HepG2 (cell line): ENCODE data around the gene TPX2. TPM values are rescaled to one million over a fixed set of nuclear protein-coding genes. Genes with fewer than 3 reads are reported as not detected.
A peak's percentile ranks its signal among the peaks of the same experiment; 100 is the strongest.

Experiments used
- DMAP1 ChIP-seq: IDR thresholded peaks from 2 replicates; pipeline ENCODE4 v1.6.1; 2016
- FOXA1 ChIP-seq, 2 experiments: fragments of 450-650 bp in 1 of 2; sonication (generic) in 1 of 2; formaldehyde crosslinking in 1 of 2; IDR thresholded peaks; 2 replicates each; pipeline versions ENCODE4 v1.4.0 to v1.6.1; 2016 to 2020; ENCODE audit warnings: missing genetic modification reagents in 1 of 2
- HIVEP1 ChIP-seq: sonication (generic); formaldehyde crosslinking; IDR thresholded peaks from 2 replicates; pipeline ENCODE4 v1.4.0; 2020; ENCODE audit warnings: mild to moderate bottlenecking, missing genetic modification reagents
- MED8 ChIP-seq: sonication (generic); formaldehyde crosslinking; IDR thresholded peaks from 2 replicates; pipeline ENCODE4 v1.8.1; 2023; ENCODE audit warnings: mild to moderate bottlenecking, missing genetic modification reagents; ENCODE audit not compliant: insufficient replicate concordance
- MLLT10 ChIP-seq: sonication (generic); formaldehyde crosslinking; IDR thresholded peaks from 2 replicates; pipeline ENCODE4 v1.4.0; 2020; ENCODE audit warnings: missing genetic modification reagents
- NFATC3 ChIP-seq: sonication (generic); formaldehyde crosslinking; IDR thresholded peaks from 2 replicates; pipeline ENCODE4 v1.5.1; 2020; ENCODE audit warnings: mild to moderate bottlenecking, missing genetic modification reagents
- REL ChIP-seq: sonication (generic); formaldehyde crosslinking; conservative IDR thresholded peaks from 2 replicates; pipeline ENCODE4 v1.8.0; 2022; ENCODE audit warnings: mild to moderate bottlenecking, missing genetic modification reagents, moderate library complexity
- REST ChIP-seq, 2 experiments: IDR thresholded peaks; 2 replicates each; pipeline ENCODE4 v1.6.1; 2011 to 2012; ENCODE audit warnings: low read length in 2 of 2, borderline replicate concordance in 1 of 2, low read depth in 1 of 2, mild to moderate bottlenecking in 1 of 2, moderate library complexity in 1 of 2
- SATB2 ChIP-seq: sonication (generic); formaldehyde crosslinking; IDR thresholded peaks from 2 replicates; pipeline ENCODE4 v1.5.0; 2020; ENCODE audit warnings: missing genetic modification reagents
- ZNF124 ChIP-seq: sonication (generic); formaldehyde crosslinking; IDR thresholded peaks from 2 replicates; pipeline ENCODE4 v1.4.0; 2020; ENCODE audit warnings: missing genetic modification reagents
- ZNF709 ChIP-seq: sonication (generic); formaldehyde crosslinking; IDR thresholded peaks from 2 replicates; pipeline ENCODE4 v1.5.0; 2020; ENCODE audit warnings: mild to moderate bottlenecking, missing genetic modification reagents
- polyA plus RNA-seq, 8 experiments: library from polyadenylated mRNA; depleted of rRNA in 3 of 8; stranded (reverse) in 7 of 8; unstranded in 1 of 8; fragments of >200 nt; fragmentation: Illumina TruSeq in 4 of 8; extraction: Trizol in 4 of 8; gene quantifications; 2 replicates each; pipeline versions ENCODE4 v1.2.1 to v1.2.3, GENCODE V29; 2011 to 2016; ENCODE audit warnings: low read depth in 4 of 8, missing spikeins in 1 of 8, mixed read lengths in 1 of 8; ENCODE audit not compliant: insufficient read depth in 1 of 8
- total RNA-seq, 5 experiments: library from RNA; depleted of rRNA; stranded (reverse); fragments of >200 nt; fragmentation: Illumina TruSeq; extraction: Trizol; gene quantifications; 2 replicates each; pipeline ENCODE4 v1.2.3, GENCODE V29; 2016; ENCODE audit warnings: low read depth in 1 of 5
- TF ChIP-seq, protein P1 (sequence below): sonication (generic); formaldehyde crosslinking; IDR thresholded peaks from 2 replicates; pipeline ENCODE4 v1.8.1; 2023; ENCODE audit warnings: mild to moderate bottlenecking, inconsistent platforms, moderate library complexity, missing genetic modification reagents, borderline replicate concordance
- TF ChIP-seq, protein P2 (sequence below): sonication (generic); formaldehyde crosslinking; IDR thresholded peaks from 2 replicates; pipeline ENCODE4 v1.4.0; 2020; ENCODE audit warnings: missing genetic modification reagents
- TF ChIP-seq, protein P3 (sequence below): sonication (generic); formaldehyde crosslinking; IDR thresholded peaks from 2 replicates; pipeline ENCODE4 v1.4.0; 2020; ENCODE audit warnings: mild to moderate bottlenecking, low read depth, missing genetic modification reagents
- TF ChIP-seq, protein P4 (sequence below): IDR thresholded peaks from 2 replicates; pipeline ENCODE4 v1.6.1; 2018; ENCODE audit warnings: missing genetic modification reagents, mild to moderate bottlenecking, missing compliant biosample characterization
- TF ChIP-seq, protein P5 (sequence below): sonication (generic); formaldehyde crosslinking; IDR thresholded peaks from 2 replicates; pipeline ENCODE4 v1.9.0; 2021; ENCODE audit warnings: missing genetic modification reagents, mild to moderate bottlenecking, borderline replicate concordance

The TPX2 gene
- total and polyA plus RNA-seq, 2 of the 13 experiments (the other 11 are each of a cell fraction or from before 2014, with no cell fraction given), result 34.3 to 124 TPM

DNA sequence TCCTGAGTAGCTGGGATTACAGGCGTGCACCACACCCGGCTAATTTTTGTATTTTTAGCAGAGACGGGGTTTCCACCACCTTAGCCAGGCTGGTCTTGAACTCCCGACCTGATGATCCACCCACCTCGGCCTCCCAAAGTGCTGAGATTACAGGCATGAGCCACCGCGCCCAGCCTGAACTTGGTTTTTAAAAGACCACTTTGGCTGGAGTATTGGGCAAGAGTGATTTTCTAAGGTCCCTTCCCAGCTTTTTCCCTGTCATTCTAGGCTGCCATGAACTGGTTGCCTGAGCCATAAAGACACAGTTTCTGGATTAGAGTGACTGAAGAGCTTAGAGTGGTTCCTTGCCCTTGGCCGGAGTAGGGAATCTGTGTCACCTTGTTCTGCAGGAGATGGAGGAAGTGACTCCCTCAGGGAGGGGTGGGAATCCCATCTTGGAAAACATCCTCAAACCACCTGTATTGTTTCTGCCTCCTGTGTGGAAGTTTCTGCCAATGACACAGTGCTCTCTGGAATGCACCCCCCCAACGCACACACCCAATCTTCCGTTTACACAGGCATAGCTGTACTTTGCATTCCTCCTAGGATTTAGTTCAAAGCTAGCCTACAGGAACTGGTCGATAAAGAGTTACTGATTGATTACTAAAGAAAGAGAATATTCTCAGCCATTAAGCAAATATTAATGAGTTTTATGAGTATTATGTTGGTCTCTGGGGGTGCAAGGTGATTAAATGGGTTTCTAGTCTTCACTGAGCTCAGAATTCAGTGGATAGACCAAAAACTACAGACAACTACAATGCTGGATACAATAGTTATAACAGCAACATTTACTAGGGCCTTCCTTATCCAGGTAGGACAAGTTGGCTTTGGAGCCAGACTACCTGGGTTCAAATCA is 34.6 kb upstream of the TPX2 start (continued):
- TF ChIP-seq, protein P1, sequence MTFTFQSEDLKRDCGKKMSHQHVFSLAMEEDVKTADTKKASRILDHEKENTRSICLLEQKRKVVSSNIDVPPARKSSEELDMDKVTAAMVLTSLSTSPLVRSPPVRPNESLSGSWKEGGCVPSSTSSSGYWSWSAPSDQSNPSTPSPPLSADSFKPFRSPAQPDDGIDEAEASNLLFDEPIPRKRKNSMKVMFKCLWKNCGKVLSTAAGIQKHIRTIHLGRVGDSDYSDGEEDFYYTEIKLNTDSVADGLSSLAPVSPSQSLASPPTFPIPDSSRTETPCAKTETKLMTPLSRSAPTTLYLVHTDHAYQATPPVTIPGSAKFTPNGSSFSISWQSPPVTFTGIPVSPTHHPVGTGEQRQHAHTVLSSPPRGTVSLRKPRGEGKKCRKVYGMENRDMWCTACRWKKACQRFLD (CRISPR knock-in tag), result peak; percentile 48
- TF ChIP-seq, protein P2, sequence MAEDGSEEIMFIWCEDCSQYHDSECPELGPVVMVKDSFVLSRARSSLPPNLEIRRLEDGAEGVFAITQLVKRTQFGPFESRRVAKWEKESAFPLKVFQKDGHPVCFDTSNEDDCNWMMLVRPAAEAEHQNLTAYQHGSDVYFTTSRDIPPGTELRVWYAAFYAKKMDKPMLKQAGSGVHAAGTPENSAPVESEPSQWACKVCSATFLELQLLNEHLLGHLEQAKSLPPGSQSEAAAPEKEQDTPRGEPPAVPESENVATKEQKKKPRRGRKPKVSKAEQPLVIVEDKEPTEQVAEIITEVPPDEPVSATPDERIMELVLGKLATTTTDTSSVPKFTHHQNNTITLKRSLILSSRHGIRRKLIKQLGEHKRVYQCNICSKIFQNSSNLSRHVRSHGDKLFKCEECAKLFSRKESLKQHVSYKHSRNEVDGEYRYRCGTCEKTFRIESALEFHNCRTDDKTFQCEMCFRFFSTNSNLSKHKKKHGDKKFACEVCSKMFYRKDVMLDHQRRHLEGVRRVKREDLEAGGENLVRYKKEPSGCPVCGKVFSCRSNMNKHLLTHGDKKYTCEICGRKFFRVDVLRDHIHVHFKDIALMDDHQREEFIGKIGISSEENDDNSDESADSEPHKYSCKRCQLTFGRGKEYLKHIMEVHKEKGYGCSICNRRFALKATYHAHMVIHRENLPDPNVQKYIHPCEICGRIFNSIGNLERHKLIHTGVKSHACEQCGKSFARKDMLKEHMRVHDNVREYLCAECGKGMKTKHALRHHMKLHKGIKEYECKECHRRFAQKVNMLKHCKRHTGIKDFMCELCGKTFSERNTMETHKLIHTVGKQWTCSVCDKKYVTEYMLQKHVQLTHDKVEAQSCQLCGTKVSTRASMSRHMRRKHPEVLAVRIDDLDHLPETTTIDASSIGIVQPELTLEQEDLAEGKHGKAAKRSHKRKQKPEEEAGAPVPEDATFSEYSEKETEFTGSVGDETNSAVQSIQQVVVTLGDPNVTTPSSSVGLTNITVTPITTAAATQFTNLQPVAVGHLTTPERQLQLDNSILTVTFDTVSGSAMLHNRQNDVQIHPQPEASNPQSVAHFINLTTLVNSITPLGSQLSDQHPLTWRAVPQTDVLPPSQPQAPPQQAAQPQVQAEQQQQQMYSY (CRISPR knock-in tag), result peak; percentile 72; the same call in 1 of the 2 replicates
- TF ChIP-seq, protein P3, sequence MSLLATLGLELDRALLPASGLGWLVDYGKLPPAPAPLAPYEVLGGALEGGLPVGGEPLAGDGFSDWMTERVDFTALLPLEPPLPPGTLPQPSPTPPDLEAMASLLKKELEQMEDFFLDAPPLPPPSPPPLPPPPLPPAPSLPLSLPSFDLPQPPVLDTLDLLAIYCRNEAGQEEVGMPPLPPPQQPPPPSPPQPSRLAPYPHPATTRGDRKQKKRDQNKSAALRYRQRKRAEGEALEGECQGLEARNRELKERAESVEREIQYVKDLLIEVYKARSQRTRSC, result no peak
- peak; percentile 99 for TF ChIP-seq SATB2 (CRISPR knock-in tag)
- TF ChIP-seq MED8, result peak; percentile 100
- peak; percentile 99 for TF ChIP-seq NFATC3 (CRISPR knock-in tag)
- TF ChIP-seq DMAP1, result peak; percentile 95
- TF ChIP-seq REL, result no peak
- peak; percentile 87 for TF ChIP-seq FOXA1 (IDR thresholded peaks at IDR 0.05)
- TF ChIP-seq FOXA1 (CRISPR knock-in tag; IDR thresholded peaks at IDR 0.05), result peak; percentile 100
- TF ChIP-seq ZNF709 (CRISPR knock-in tag), result peak; percentile 68; the same call in 1 of the 2 replicates
- TF ChIP-seq, protein P4, sequence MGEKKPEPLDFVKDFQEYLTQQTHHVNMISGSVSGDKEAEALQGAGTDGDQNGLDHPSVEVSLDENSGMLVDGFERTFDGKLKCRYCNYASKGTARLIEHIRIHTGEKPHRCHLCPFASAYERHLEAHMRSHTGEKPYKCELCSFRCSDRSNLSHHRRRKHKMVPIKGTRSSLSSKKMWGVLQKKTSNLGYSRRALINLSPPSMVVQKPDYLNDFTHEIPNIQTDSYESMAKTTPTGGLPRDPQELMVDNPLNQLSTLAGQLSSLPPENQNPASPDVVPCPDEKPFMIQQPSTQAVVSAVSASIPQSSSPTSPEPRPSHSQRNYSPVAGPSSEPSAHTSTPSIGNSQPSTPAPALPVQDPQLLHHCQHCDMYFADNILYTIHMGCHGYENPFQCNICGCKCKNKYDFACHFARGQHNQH (CRISPR knock-in tag), result peak; percentile 100
- TF ChIP-seq HIVEP1, result peak; percentile 91; the same call in 1 of the 2 replicates
- TF ChIP-seq MLLT10, result no peak
- TF ChIP-seq ZNF124 (CRISPR knock-in tag), result peak; percentile 98
- TF ChIP-seq, protein P5, sequence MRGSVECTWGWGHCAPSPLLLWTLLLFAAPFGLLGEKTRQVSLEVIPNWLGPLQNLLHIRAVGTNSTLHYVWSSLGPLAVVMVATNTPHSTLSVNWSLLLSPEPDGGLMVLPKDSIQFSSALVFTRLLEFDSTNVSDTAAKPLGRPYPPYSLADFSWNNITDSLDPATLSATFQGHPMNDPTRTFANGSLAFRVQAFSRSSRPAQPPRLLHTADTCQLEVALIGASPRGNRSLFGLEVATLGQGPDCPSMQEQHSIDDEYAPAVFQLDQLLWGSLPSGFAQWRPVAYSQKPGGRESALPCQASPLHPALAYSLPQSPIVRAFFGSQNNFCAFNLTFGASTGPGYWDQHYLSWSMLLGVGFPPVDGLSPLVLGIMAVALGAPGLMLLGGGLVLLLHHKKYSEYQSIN, result no peak
- TF ChIP-seq REST (IDR thresholded peaks at IDR 0.05; ENCODE audit: borderline replicate concordance in 1 of 2, low read depth in 1 of 2, low read length in 2 of 2), result peak in 1 of 2 experiments; percentile 86; a peak in 2 of 4 replicates
